Measurements from ENCODE around the gene TPR.
A peak's percentile ranks its signal among the peaks of the same experiment; 100 is the strongest.

The TPR gene

GRCh38 chr1:186326009-186326408 lies 49.0 kb downstream of the TPR start:
- no peak for DNase-seq

DNA sequence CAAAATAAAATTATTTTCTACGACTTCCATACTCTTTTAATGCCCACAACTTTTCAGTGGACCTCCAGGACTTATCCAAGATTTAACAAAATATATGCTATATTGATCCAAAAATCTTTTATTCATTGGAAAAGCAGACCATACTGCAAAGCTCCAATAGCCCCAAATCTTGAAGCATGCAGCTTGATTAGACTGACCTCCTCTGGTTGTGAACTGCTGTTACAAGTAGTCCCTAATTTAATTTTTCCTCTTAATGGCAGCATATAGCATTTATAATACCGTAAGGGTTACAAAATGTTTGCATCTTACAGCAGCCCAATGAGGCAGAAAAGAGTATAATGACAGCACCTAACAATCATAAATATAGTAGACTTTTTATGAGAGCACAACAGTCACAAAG lies 49.8 kb downstream of the TPR start:
- DNase-seq = peak; percentile 28

DNA sequence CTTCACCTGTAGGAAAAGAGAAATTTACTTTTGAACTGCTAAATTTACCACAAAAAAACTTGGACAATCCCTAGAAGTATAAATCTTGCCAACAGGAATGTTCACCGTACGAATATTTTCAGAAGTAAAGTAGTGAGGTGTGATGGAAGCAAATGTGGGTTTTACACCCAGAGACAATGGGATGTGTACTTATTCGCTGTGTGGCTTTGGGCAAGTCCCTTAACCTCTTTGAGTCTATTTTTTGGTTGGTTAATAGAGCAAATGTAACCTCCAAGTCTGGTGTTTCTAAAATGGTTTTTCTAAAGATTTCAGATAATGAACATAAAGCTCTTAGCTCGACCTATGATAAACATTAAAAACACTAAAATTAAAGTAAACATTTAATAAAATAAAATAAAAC lies 51.2 kb downstream of the TPR start:
- no peak for DNase-seq

DNA sequence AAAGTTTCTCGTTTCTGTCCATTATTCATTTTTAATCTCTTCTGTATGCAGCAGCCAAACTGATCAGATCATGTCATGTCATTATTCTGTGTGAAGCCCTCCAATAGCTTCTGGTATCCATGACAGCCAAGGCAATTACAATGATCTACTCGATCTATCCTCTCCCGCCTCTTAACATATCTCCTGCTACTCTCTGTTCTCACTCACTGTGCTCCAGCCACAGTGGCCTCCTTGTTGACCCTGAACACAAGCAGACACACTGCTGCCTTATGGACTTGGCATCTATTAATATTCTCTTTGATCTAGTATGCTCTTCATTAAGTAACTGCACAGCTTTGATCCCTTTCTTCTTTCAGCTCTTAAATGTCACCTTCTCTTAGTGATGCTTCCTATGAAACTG lies 59.5 kb downstream of the TPR start:
- no peak for DNase-seq

- DNase-seq = no peak
Measured at GRCh38 chr1:186311375-186312051, 63.5 kb downstream of the TPR start.

DNA sequence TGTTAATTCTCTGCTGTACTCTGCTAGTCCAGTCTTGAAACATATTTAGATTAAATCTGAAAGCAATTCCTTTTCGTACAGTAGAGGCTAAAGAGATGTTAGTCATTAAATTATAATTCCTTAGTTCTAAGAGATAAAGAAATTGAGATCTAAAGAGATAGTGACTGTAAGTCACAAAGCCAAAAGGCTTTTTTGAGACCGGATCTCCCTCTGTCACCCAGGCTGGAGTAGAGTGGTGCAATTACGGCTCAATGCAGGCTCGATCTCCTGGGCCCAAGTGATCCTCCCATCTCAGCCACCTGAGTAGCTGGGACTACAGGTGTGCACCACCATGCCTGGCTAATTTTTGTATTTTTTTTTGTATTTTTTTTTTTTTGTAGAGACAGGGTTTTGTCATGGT lies 64.7 kb downstream of the TPR start:
- DNase-seq = no peak

- peak; percentile 18 for DNase-seq
Measured at GRCh38 chr1:186308264-186309060, 66.6 kb downstream of the TPR start.

GRCh38 chr1:186307445-186307844 lies 67.6 kb downstream of the TPR start:
- DNase-seq = no peak

DNA sequence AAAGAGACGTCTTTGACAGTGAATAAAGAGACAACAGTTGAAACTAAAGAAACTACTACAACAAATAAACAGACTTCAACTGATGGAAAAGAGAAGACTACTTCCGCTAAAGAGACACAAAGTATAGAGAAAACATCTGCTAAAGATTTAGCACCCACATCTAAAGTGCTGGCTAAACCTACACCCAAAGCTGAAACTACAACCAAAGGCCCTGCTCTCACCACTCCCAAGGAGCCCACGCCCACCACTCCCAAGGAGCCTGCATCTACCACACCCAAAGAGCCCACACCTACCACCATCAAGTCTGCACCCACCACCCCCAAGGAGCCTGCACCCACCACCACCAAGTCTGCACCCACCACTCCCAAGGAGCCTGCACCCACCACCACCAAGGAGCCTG lies 68.5 kb downstream of the TPR start:
- DNase-seq = no peak

DNA sequence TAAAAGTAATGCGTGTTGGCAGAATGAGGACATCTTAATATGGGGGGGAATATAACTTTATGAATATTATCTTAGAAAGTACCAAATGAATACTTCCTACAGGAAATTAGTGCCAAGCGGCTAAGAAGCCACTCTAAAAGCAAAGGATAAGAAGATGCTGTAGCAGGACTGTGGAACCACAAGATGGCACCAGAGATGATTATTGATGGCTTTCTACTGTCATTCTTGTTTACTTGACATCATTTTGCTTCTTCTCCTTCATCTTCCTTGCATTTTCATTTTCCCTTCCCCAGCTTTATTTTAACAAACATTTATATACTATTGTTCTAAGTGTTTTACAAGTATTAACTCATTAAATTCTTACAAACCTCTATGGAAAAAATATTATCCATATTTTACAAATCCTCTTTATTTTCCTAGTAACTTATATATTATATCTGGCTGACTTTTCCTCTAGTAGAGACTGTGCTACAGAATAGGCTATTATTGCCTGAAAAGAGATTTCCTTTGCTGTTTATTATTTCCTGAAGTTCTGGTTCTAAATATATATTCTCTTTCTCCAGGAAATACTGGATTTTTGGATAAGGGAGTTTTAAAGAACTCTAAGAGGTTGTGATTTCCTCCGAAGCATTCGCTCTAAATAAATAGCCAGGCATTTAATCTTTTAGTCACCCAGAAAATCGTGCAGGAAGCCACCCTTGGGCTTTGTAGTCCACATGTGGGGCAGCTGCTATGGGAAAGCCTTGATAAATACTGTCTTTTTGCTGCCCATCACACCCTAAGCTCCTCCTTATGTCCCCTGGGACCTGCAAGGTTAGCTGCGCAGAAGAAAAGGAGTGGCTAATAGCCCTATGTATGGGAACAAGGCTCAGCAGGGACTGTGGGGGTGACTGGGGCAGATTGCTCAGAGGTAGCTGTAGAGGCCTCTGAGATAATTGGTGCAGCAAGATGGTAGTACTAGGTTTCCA lies 69.8 kb downstream of the TPR start:
- peak; percentile 51 for DNase-seq

- DNase-seq = peak; percentile 29
Measured at GRCh38 chr1:186303911-186304310, 71.1 kb downstream of the TPR start.

- DNase-seq = no peak
Measured at GRCh38 chr1:186302381-186302920, 72.6 kb downstream of the TPR start.

DNA sequence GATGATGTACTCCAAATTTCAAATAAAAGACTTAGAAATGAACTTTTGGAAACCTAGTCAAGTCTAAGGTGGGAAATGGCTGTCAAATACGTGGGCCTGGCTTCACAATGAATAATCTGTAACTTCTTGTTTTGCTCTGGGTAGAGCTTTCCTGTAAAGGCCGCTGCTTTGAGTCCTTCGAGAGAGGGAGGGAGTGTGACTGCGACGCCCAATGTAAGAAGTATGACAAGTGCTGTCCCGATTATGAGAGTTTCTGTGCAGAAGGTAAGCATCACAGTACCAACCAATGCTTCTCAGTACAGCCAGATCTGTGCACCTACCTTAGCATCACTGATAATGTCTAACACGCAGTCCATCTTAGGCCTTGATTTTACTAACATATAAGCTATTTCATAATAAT lies 73.6 kb downstream of the TPR start:
- peak; percentile 14 for DNase-seq

DNA sequence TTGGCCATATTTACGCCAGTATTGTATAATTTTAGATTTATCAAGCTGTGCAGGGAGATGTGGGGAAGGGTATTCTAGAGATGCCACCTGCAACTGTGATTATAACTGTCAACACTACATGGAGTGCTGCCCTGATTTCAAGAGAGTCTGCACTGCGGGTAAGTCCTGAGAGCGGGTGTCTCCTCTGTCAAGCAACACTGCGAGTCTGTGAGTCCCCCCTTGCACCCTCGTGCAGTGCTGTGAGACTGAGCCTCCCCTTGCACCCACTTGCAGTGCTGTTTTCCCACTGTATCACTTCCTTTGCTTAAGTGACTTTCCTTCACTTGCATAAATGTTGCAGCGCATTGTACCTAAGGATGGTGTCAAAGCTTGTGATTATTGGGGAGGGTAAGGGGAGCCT lies 75.0 kb downstream of the TPR start:
- no peak for DNase-seq

DNA sequence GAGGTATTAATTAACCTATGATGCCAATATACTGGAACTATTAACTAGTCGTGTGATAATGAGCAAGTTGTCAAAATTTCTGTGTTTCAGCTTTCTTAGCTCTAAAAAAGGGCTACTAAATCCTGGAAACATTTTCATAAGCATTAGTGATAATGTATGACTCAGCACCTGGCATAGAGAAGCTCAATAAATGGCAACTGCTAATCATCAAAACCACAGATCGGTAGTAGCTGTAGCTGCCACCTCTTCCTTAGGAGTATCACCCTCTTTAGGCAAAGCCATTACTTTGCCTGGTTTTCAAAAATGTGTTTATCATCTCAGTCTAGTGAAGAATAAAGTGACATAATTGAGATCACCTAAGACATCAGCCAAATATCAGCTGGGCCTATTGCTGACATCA lies 75.5 kb downstream of the TPR start:
- DNase-seq = no peak

DNA sequence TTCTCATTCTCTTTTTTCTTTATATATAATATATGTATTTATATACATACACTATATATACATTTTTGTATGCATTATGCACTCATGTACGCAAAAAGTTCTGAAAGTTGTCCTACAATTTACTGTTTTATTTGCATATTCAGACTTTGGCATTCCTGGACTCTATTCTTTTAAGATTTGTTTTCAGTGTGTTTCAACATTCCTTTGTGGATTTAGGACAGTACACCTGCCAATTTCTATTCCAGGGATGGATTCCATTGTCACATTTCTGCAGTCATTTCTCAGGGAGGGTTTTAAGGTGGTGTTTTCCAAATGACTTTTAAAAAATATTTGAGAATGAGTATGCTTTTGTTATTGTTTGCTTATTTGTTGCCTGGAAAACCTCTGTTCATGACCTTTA lies 76.2 kb downstream of the TPR start:
- no peak for DNase-seq

DNA sequence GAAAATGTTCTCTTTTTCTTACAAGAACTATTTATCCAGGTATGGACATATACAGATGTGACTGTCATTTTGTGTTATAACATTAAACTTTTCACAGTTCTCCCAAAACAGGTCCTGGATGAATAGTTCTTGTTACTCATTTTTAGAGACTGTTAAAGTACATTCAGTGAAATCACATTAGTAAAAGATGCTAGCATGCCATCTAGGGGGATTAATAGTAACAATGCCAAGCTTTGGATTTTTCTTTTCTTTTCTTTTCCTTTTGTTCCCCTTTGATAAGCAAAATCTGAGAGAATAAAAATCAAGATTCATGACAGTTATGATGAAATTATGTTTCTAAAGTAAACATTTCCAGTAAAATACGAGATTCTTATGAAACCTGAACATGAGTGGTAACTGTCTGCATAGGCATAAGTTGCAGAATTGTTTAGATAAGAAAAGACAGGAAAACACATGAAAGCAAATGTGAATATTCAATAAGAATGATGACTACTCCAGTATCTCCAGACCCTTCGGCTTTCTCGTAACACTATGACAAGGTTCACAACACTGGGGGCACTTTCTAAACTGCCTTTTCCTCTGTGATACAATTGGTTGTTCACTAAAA lies 77.5 kb downstream of the TPR start:
- no peak for DNase-seq

GRCh38 chr1:186295980-186296379 lies 79.1 kb downstream of the TPR start, which contains the start of gene PRG4:
PRG4 (plus strand) TSS chr1:186296279.
- no peak for DNase-seq

DNA sequence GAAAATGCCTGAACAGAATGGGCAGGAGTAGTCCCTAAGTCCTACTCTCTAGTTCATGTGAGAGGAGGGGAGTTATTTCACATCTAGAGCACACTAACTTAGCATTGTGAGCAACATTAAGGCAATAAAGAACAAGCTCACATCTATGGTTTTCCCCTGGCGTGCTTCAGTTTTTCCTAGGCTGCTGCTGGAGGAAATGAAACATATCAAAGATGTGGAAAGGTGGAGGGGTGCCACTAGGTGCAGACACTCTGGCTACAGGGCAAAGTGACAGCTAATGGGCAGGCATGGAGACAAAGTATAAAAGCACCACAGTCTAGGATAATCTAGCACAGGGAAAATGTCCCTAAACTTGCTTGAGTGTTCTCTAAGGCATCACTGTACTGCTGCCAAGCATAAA lies 82.2 kb downstream of the TPR start:
- no peak for DNase-seq

- DNase-seq = no peak
Measured at GRCh38 chr1:186291271-186291670, 83.8 kb downstream of the TPR start.

- DNase-seq = no peak
Measured at GRCh38 chr1:186289943-186290545, 85.0 kb downstream of the TPR start.

DNA sequence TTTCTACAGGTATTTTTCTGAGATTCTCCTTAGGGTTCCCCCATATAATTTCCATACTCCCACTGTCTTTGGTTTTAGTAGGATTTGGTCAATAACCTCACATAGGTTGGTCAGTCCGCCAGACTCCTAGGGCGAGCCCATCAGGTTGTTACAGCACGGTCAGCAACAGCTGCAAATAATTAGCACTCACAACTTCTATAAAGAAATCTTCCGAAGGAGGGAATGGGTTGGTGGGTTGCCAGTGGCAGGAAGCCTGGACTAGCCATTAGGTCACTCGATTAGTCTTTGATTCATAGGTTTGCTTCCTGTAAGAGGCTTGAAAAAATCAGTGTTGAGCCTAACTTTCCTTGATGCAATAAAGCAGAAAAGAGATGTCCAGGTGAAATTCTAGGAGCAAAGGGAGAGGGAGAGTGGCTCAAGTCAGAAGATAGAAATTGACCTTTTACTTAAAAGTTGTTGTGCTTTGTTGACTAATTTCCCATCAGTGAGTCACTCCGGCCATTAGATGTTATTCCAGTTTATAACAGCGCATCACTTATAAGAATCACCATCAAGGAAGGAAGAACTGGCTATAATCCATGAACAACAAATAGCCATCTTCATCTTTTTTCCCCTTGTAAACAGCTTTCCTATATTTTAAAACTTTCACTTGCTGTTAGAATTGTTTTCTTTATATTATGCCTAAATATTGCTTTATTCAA lies 88.3 kb downstream of the TPR start:
- DNase-seq = no peak
